ELF-1 (cell line): ENCODE data around the gene NOS3.
"Not testable (repeated sequence)": the region's sequence is repeated elsewhere in the genome, so short reads cannot be mapped to it uniquely, and the experiment has no call there.

Experiments
- DNase-seq: peaks from one replicate; pipeline ENCODE4 v3.0.0-alpha.2; 2016; ENCODE audit warnings: low read depth, low spot score

Gene NOS3

GRCh38 chr7:151017370-151017952, 26.6 kb downstream of the NOS3 start:
- no peak for DNase-seq

DNA sequence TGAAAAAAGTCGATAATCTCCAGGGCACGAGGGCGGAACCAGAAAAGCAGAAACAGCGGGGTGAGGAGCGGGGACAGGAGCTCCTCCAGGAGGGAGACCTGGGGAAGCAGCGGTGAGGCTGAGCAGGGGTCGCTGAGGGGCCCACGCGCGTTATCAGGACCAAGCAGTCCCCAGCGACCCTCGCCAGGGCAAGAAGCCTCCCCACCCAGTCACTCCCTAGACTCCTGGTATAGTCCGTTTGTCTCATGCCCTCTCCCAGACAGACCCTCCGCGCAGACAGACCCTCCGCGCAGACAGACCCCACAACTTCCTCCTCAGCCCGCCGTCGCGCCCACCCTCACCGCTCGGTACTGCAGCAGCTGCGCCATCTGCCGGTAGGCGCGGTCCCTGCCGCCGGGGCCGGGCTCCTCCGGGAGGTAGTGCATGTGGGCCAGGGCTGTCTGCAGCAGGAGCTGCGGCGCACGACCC, 27.2 kb downstream of the NOS3 start:
- peak; percentile 95 for DNase-seq

GRCh38 chr7:151018421-151019129, 27.8 kb downstream of the NOS3 start:
- DNase-seq: peak; percentile 56

DNA sequence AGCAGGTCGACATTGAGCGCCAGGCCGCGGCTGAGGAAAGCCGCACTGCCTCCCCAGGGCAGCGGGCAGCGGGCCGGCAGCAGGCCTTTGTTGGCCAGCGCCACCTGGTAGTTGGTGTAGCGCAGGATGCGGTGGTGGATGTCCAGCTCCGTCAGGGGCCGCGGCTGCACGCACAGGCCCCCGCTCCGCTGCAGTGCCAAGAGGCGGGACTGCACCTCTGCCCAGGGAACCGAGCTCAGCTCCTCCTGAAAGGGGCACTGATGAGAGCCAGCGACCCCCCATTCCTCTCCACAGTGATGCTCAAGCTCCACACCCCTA, 28.3 kb downstream of the NOS3 start:
- DNase-seq: no peak

- DNase-seq: peak; percentile 80
These were observed 29.4 kb downstream of the NOS3 start for GRCh38 chr7:151020231-151020630.

DNA sequence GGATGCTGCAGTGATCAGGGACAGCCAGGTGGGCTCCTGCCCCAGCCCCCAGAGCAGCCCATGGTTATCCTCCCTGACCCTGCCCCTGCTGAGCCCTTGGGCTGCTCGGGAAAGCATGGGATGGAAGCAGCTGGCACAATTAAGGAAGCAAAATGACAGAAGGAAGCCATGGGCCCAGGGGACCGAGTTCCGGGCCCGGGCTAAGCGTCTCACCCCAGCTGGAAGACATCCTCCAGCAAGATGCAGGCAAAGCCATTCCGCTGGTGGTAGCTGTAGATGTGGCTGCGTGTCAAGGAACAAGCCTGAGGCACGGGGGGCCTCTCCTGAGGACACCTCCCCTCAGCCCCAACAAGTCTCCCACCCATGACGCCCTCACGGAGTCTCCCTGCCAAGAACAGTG, 32.4 kb downstream of the NOS3 start:
- no peak for DNase-seq

DNA sequence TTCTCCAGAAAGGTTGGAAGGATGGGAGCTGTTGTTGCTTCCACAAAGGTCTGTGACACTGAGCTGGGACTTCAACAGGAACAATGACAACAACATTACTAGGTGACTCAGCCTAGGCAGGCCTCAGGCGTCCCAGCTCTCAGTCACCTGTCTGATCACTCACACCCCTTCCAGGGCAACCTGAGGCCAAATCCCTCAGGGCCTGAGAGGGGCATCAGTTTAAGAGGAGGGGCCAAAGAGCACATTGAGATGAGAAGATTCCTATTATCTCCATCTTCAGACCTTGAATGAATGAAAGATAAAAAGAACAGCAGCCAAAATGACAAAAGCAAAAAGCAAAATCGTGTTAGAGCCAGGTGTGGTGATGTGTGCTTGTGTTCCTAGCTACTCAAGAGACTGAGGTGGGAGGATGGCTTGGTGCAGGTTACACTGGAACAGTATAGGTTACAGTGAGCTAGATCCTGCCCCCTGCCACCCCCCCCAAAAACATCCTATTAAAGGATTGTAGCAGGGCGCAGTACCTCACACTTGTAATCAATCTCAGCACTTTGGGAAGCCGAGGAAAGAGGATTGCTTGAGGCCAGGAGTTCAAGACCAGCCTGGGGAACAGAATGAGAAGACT, 33.7 kb downstream of the NOS3 start, which contains the start of gene ATG9B:
ATG9B (minus strand) TSS at position 60 of the 622 bp plus-strand sequence. CDS start 71 bp downstream, outside the sequence.
- DNase-seq: peak; percentile 79

DNA sequence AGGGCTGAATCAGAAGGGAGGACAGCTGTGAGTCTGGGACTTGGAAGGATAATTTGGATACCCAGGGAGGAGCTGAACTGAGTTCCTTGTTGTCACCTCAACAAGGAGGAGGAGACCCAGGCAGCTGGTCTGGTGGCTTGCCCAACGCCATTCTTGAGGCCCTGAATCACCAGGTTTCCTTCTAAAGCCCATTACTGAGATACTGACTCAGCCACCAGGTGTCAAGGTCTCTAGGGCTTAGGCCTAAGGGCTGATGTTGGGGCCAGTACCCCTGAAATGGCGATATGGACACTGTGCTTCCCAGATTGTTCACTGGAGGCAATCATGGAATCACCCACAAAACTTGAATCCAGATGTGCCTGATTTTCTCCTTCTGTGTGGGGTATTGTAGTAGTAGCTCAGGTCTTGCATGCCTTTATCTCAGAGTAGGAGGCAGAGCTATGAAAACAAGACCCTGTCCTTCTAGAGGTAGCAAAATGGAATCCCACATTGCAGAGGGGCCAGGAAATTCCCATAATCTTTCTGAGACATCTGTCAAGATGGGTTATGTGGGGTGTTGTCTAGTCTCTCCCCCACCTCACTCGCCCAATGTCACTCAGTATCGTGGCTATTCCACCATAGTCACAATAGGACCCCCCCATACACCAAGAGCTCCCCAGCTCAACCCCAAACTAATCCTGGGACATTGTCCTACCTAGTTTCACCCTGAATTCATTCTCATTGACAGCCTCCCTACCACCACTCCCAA, 35.3 kb downstream of the NOS3 start:
- DNase-seq: peak; percentile 75

- DNase-seq: peak; percentile 92
These were observed 36.2 kb downstream of the NOS3 start for GRCh38 chr7:151026771-151027727.

GRCh38 chr7:151027728-151028130, 36.9 kb downstream of the NOS3 start:
- DNase-seq: not testable (repeated sequence)

DNA sequence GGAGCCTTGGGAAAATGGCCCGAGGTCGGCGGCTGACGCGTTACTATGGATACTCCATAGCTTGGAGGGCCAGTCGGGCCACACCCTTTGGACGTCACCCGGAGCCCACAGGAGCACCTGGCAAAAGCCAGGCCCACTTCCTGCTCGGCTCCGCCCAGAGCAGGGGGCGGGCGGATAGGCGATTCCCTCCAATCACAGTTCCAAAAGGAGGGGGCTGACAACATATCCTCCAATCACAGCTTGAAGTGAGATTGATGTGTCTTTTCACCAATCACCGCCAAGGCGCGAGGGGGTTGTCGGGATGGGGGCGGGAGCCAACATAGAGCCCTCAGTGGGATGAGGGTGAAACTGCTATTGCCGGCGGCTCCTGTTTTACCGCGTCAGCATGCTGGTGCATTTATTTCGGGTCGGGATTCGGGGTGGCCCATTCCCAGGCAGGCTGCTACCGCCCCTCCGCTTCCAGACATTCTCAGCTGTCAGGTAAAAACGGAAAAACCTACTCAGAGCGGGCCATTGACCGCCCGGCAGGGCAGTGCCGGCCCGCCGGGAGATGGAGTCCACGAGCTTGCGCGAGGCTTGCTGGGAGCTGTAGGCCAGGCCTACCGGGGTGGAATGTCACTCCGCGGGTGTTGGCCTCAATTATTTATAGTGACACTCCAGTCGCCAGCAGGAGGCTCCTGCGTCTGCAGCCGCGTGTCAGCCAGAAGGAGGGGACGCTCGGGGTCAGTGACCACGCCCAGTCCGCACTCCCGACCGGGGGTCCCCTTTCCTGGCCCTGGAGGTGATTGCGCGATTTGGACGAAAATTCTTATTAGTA, 37.5 kb downstream of the NOS3 start, which contains the start of gene ABCB8:
ABCB8 (plus strand) TSS at position 320 of the 817 bp plus-strand sequence; CDS start at position 386, 66 bp downstream.
- peak; percentile 100 for DNase-seq

DNA sequence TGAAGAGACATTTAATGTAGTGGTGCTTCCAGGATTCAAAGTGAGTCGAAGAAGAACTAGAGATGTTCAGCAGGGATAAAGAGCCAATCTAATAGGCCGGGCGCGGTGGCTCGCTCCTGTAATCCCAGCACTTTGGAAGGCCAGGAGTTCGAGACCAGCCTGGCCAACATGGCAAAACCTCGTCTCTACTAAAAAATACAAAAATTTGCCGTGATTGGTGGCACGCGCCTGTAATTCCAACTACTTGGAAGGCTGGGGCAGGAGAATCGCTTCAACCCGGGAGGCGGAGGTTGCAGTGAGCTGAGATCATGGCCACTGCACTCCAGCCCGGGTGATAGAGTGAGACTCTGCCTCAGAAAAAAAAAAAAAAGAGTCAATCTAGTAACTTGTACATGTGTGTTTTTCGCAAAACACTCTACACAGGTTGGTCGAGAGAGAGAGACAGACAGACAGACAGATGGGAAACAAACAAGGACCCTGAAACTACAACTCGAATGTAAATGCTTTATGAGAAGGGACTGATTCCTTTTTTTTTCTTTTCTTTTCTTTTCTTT, 38.2 kb downstream of the NOS3 start:
- DNase-seq: no peak

DNA sequence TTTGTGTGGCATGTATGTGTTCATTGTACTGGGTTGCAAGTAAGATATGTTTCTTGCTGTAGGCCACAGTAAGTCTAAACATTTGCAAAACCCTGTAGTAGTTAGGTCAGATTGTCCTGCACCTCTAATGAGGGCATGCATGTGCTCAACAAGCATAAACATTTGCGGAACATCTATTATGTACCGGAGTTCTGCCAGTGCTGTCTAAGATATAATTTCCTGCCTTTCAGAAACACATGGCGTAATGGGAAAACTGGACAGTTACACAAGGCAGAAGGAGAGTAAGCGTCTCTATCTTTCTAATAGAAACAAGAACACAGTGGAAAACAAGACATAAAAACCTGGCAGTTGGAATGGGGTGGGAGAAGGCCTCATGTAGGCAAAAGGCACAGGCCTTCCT, 40.2 kb downstream of the NOS3 start:
- DNase-seq: no peak

DNA sequence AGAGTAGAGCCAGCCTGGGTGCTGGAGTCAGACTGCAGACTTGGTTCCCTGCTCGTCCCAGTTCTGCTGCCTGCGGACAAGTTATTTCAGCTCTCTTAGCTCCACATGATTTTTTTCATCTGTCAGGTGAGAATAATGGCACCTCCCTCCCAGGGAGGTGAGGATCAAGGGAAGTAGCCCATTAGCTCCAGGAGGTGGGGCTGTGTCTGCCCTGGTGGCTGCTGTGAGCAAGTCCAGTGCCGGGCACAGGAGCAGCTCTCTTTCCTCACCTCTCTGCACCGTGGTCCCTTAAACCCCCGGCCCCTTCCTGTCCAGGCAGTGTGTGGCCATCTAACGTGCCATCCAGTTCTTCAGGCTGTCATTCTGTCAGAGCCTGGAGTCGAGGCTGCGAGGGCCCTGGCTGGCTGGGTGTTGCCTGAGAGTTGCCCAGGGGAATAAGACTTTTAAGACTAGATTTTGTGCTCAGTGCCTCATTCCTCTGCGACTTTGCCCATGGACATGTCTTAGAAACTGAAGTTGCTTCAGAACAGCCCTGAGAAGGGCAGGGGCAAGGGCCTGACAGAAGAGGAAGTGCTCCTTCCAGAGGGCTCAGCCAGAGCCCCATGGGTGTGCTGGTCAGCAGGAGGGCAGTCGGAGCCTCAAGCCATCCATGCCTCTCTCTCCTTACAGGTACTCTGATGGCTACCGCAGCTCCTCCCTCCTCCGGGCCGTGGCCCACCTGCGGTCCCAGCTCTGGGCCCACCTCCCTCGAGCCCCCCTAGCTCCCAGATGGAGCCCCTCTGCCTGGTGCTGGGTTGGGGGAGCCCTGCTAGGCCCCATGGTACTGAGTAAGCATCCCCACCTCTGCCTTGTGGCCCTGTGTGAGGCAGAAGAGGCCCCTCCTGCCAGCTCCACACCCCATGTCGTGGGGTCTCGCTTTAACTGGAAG, 42.4 kb downstream of the NOS3 start:
- peak; percentile 36 for DNase-seq

DNA sequence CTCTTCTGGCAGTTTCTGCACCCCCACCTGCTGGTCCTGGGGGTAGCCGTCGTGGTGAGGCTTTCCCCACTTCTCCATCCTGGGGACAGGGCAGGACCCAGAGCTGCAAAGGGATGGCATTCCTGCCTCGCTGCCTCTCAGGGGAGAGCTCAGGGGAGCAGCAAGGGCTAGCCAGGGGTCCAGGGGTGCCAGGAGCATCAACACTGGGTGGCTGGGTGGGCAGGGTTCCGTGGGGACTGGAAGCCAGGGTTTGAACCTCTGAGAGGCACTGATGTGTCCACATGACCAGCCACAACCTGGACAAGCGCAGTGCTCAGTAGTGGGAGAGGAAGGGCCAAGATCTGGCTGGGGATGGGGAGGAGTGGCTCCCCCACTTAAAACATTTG, 43.0 kb downstream of the NOS3 start:
- no peak for DNase-seq

DNA sequence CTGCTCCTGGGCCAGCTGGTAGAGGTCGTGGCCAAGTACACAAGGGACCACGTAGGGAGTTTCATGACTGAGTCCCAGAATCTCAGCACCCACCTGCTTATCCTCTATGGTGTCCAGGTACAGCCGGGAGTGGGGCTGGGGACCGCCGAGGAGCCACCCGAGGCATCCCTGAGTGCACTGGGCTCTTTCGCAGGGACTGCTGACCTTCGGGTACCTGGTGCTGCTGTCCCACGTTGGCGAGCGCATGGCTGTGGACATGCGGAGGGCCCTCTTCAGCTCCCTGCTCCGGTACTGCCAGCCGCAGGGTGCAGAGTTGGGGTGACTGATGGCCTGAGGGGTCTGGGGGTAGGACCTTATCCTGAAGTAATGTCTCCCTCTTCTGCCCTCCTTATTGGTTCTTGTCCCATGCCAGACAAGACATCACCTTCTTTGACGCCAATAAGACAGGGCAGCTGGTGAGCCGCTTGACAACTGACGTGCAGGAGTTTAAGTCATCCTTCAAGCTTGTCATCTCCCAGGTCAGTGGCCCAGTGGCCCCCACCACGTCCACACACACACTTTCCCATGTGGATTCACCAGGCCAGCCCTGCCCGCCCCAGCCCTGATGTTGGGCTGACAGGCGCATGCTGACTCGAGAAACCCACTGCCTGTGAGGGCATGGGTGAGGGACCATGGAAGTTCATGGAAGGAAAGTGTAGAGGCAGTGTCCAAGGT, 43.7 kb downstream of the NOS3 start:
- no peak for DNase-seq

GRCh38 chr7:151035026-151035717, 44.4 kb downstream of the NOS3 start:
- no peak for DNase-seq
